NCI-H1930 (cell line): ENCODE data around the gene FBLN1.
"Not testable (repeated sequence)": the region's sequence is repeated elsewhere in the genome, so short reads cannot be mapped to it uniquely, and the experiment has no call there.

Experiments
- DNase-seq, 2 experiments: peaks; one replicate each; lab custom pipeline; 2025; lab: John Stamatoyannopoulos, UW

The FBLN1 gene

DNA sequence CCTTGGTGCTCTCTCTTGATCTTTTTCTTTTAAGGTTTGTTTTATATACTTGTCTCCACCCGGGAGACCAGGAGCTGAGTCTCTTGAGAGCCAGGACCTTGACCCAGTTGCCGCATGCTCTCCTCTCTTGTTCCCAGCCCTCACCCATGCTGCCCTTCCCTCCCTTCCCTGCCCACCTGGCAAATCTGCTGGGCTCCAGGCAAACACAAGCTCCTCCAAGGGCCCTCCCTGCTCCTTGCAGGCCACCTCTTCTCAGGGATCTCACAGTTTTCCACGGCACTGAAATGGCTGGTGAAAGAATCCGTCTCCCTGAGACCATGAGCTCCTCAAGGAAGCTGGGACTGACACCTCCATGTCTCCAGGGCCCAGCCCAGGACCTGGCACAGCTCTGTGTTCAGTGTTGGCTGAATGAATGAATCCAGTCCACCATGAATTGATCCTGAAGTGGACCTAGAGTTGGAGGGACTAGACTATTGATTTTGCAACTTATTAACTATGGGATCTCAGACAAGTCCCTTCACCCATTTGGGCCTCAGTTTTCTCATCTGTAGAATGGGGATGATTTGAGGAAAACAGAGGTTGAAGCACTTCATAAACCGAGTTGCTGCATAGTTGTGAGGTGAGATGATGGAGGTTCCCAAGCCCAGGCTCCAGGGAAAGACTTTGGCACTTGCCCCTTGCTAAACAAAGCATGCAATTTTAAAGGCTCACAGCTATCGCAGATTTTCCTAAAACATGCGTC lies 25.1 kb upstream of the FBLN1 start:
- DNase-seq, result no peak

DNA sequence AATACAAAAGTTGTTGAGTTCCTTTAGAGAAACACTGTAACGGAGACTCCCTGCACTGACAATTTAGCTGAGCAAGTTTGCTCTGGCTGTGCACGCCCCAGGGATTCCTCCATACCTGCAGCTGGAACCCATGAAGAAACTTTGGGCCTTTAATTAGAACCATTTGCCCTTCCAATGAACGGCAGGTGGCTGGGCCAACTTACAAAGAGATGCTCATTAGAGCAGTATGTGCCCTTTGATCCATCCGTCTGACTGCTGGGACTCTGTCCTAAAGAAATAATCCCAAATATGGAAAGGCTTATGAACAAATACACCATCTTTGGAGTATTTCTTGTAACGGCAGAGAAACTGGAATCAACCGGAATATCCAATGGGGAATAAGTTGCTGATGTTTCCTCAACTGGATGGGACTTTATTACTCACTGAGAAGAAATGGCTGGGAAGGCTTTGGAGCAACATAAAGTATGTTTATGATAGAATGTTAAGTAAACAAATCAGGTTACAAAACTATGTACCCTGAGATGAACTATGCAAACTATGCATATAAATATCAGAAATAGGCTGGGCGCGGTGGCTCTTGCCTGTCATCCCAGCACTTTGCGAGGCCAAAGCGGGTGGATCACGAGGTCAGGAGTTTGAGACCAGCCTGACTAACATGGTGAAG lies 24.4 kb upstream of the FBLN1 start:
- no peak for DNase-seq

DNA sequence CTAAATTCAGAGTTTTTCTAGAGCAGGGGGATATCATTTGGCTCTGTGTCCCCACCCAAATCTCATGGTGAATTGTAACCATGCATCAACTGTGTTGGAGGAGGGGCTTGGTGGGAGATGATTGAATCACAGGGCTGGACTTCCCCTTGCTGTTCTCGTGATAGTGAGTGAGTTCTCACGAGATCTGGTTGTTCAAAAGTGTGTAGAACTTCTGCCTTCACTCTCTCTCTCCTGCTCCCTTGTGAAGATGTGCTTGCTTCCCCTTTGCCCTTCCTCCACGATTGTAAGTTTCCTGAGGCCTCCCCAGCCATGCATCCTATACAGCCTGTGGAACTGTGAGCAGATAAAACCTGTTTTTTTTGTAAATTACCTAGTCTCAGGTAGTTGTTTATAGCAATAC lies 22.0 kb upstream of the FBLN1 start:
- DNase-seq, result no peak

DNA sequence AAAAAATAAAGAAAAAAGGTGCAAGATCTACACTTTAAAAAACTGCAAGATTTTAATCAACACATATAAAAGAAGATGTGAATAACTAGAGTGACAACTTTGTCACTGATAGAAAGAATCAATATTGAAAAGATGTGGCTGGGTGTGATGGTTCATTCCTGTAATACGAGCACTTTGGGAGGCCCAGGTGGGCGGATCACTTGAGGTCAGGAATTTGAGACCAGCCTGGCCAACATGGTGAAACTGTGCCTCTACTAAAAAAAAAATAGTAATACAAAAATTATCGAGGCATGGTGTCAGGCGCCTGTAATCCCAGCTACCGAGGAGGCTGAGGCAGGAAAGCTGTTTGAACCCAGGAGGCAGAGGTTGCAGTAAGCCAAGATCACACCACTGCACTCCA lies 21.0 kb upstream of the FBLN1 start:
- no peak for DNase-seq

DNA sequence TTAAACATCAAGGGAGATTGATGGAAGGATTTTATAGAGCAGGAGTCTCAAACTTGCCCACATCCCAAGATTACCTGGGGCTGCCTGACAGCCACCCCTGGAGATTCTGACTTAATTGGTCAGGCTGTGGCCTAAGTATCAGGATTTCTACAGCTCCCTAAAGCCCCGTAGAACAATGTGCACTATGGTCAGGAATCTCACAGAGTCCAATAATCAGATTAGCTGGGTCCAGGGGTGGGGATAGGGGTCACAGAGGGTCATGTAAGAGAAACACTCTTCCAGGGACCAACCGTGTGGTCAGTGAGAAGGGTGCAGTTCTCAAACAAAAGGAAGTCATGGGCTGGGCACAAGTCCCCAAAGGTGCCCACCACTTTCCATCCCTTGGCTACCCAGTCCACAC lies 20.5 kb upstream of the FBLN1 start:
- no peak for DNase-seq

DNA sequence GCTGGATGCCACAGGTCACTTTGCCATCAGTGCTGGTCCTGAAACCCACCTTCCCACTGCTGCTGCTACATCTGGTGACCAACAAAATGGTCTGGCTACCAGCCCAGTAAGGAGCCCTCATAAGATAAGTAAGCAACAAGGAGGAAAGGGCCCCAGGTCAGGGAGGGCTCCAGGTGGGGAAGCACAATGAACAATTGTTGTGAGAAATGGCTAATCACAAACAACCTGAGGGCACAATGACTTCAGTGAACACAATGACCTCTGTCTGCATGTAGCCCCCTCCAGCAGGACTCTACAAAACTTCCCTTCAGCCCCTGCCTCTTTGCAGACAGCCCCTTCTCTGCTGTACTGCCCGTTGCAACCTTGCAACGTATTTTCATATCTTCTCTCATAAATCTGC lies 19.4 kb upstream of the FBLN1 start:
- DNase-seq, result no peak

DNA sequence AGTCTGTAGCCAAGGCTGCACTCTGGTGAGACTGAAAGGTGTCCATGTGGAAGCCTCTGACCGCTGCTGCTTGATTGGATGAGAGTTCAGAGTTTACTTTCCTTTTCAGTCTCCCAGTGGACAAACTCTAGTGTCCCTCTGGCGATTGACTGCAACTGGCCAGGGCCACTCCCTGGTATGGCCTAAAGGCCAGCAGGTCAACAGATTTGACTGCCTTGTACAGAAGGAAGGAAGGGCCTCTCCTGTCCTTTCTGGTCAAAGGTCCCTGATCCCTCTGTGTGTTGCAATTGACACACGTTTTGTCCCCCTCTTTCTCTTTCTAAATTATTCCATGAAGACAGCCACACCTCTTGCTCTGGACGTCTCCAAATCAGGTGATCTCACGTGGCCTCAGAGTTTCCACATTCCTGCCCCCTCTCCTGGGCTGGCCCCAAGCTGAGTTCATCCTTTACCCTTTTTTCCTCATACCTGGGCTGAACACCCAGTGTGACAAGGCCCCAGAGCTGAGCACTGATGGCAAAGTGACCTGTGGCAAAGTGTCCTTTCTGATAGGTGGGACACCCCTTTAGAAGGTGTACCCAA lies 18.7 kb upstream of the FBLN1 start:
- no peak for DNase-seq

DNA sequence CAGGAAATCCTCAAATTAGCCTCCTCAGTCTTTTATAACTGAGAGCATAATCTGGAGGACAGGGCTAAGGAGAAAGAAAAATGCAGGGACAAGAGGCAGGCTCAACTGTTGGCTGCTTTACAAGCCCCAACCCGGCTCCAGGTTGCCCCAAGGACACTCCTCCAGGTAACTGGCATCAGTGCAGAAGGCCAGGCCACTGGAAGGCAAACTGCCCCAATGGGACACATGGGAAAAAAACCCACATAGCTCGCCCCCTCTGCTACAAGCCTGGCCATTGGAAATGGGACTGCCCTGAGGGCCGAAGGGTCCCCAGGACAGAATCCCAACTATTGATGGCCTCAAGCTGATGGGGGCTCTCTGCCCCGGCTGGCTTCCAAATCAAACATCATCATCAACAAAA lies 17.9 kb upstream of the FBLN1 start:
- no peak for DNase-seq

DNA sequence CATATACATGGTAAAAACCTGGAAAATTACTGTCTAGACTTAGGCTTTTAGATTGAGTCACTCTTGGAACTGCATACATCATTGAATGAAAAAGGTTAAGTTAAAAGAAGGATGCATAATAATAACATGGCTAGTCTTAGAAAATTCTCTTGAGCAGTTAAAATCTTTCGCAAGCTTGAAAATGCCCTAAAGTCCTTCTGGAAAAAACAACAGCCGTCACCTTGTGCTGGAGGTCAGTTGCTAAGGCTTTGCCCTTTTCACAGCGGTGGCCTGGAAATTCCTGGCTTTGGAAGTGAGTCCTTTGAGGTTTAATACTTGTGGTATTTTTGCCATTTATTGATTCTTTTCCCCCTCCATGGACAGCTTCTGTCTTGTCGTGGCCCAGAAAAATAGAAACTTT lies 17.4 kb upstream of the FBLN1 start:
- DNase-seq, result no peak

DNA sequence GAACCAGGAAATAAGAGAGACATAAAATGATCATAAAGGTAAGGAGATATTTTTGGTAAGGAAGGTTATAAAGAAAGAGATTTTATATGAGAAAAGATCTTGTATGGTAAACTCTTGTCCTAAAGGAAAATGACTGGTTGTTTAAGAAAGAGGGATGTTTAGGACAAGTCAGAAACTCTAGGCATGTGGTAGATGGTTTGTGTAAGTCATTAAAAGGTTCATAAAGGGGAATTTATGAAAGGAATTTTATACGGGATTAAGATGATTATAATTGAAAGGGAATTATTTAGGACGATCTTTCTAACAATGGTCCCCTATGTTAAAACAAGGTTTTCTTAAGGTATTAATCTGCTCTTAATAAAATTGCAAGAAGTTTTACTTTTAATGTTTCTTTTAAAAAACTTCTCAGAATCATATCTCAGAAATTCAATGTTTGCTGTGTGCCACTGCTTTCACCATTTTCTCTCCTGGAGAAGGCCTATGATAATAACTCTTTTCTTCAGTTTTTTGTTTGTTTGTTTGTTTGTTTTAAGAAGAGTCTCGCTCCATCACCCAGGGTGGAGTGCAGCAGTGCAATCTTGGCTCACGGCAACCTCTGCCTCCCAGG lies 13.8 kb upstream of the FBLN1 start:
- DNase-seq, result no peak

DNA sequence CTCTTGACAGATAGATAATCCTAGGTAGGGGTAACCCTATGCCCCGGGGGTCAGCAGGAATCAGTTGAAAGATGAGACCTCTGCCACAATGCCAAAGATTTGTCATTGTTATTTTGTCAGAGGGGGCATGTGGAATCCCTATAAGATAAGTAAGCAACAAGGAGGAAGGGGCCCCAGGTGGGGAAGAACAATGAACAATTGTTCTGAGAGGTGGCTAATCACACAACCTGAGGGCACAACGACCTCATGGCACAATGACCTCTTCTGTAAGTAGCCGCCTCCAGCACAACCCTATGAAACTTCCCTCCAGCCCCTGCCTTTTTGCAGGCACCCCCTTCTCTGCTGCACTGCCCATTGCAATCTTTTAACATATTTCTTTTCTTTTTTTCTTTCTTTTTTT lies 11.8 kb upstream of the FBLN1 start:
- DNase-seq, result no peak

DNA sequence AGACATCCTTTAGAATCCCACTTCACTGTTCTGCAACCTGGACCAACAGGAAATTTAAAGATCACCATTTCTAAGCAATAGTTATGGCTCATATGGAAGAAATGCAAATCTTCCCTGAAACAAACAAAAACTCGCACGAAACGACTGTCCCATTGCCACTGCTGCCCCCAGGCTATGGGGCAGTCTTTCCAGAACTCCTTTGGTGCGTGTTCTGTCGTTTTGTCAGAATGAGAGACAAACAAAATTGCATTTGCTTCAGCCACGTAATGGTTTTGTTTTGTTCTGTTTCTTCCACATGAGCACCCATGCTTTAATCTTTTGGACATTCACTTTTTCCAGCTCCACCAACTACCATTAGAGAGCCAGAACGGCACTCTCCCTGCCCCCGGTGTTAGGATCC lies 10.8 kb upstream of the FBLN1 start:
- DNase-seq, result no peak

DNA sequence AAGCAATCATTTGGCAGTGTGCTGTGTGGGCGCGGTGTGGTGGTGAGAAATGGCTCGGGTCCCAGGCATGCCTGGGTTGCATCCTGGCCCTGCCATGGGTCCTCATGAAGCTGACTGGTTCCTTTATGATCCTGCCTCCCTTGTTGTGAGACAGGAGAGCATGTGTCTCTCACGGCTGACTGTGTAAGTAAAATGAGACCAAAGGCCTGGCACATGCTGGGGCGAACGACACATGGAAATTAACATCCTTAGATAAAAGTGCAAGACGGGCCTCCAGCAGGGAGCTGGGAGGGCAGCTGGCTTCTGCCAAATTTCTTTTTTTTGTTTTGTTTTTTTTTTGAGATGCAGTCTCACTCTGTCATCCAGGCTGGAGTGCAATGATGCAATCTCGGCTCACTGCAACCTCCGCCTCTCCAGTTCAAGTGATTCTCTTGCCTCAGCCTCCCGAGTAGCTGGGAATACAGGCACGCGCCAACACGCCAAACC lies 9.4 kb upstream of the FBLN1 start:
- DNase-seq, result no peak

DNA sequence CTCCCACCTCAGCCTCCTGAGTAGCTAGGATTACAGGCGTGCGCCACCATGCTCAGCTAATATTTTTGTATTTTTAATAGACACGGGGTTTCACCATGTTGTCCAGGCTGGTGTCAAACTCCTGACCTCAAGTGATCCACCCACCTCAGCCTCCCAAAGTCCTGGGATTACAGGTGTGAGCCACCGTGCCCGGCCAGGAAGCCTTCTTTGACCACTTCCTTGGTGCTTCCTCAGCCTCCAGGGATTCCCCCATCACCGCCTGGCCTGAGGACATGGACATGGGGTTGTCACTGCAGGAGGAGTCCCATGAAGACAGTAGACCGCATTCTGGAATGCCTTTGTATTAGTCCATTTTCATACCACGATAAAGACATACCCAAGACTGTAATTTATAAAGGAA lies 8.4 kb upstream of the FBLN1 start:
- not testable (repeated sequence) for DNase-seq

DNA sequence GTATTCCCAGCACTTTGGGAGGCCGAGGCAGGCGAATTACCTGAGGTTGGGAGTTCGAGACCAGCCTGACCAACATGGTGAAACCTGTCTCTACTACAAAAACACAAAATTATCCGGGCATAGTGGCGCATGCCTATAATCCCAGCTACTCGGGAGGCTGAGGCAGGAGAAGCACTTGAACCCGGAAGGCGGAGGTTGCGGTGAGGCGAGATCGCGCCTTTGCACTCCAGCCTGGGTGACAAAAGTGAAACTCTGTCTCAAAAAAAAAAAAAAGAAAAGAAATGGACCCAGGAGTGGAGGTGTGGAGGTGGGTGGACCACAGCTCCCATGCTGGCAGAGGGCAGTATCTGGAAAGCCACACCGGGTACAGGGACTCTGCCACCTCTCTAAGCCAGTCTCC lies 7.1 kb upstream of the FBLN1 start:
- not testable (repeated sequence) for DNase-seq

DNA sequence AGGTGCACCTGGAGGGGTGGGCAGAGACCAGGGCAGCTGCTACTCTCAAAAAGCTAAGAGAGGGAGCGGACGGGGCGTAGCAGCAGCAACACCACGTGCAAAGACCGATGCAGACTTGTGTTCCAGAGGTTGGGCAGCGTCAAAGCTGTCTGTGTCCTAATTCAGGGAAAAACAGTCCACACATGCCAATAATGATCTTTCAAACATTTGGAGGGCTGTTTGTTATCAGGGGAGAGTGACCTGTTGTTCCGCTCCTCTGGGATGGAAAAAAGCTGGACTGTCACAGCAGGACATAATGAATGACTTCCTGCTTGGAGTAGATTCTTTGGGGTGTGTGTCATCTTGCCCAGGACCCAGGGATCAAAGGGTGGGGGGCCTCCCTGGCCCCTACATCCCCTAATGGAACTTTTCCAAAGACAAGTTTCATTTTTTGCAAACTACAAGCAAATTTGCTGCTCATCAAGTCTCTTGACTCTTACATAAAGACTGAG lies 6.2 kb upstream of the FBLN1 start:
- DNase-seq, result no peak

DNA sequence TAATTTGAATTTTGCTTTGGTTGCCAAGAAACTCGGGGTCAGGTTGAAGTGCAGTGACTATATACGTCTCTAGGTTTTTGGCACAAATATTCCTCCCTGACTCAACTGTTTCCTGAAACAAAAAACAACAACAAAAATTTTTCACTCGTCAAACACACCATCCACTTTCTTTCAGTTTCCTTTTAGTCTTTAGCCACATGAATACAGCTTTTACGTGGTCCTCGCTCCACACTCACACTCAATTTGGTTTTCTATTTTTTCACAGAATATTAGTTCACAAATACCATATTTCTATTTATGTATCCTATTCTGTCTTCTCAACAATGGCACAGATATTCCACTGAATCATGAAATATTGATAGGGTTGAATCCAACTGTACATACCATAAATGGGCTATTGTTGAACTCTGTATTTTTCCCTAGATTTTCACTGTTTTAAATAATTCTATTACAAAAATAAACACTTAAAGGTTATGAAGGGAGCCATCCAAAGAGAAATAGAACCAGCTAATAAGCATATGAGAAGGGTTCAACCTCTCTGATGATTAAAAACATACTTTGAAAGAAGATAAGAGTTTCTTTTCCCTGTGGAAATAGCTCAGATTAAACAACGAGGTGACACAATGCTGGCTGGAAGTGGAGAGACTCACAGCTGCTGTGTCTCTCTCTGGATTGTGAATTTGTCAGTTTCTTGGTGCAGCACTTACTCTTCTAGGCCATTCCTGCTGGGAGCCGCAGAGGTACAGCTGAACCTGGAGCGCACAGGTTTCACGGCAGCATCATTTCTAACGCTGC lies 5.1 kb upstream of the FBLN1 start:
- DNase-seq, result no peak

DNA sequence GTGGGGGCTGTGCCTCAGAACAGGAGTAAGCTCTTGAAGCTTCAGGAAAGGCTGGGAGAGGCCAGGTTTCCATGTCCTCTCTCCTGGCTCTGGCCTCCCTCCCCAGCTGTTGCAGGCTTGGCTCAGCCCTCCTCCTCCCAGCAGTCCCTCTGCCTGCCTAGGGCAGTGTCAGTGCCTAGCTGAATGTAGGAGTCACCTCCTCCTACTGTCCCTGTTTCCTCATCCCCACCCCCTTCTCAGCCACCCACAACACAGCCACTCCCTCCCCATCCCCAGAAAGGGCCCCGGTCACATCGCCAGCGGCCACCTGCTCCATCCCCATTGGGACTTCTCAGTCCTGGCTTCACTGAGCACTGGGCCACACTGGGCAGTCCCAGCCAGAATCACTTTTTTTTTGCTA lies 2.9 kb upstream of the FBLN1 start:
- DNase-seq, result no peak

DNA sequence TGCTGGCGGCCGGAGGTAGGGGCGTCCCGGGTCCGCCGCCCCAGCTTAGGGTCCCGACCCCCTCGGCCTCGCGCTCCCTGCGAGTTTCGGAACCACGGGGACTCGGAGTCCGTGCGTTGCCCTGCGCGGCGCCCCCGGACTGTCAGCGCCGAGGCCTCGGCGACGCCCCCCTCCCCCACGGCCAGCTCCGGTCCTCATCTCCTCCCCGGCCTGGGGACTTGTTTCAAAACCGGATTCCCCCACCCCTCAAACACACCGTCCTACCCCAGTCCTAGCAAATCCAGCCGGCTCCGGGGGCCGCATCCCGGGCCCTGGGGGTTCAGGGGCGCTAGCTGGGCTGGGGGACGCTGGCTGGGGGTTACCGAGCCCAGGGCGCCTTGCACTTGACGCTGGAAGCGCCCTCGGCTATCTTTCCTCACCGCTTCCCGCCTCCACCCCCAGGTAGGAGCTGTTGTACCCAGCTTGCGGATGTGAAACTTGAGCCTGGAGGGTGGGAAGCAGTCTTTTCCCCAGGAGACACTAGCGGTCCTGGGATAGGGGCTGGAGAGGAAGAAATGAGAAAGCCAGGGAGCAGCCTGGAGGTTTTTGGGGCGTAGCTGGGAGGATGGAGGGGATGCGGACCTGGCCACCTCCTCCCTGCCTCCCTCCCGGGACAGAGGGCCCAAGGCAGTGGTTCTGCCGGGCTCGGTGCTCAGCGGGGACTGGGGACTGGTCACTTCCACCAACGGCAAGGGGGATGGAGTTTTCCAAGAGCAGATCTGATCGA lies 550 bp downstream of the FBLN1 start:
- no peak for DNase-seq

DNA sequence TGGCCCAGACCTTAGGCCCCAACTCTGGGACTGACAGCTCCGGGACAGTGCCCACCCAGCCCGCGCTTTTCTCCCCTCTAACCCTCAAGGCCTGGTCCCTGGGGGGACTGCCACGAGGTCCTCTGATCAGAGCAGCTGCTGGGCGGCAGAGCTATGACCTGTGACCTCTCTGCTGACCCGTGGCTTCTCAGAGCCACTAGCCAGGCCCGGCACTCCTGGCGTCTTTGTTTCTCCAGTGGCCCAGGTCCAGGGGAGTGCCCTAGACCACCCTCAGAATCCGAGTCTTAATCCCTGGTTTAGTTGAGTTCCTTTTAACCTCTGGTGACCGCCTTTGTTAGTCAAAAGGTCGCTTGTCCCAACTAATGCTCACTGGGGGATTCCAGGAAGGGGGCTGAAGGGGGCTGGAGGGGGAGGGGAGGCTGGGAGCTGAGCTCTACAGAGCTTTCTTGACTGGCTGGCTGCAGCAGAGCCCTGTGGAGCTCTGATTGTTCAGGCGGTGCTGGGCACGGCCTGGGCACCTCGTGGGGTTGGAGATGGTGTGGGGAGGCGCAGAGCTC lies 1.2 kb downstream of the FBLN1 start:
- DNase-seq, result no peak
